HTR-8/SVneo (cell line): ENCODE data around the gene CCR7.
"Not testable (repeated sequence)": the region's sequence is repeated elsewhere in the genome, so short reads cannot be mapped to it uniquely, and the experiment has no call there.

Experiments used
- DNase-seq: peaks from one replicate; pipeline ENCODE4 v3.0.0; 2011; ENCODE audit warnings: low spot score, mixed read lengths; ENCODE audit not compliant: insufficient read length
- FAIRE-seq: peaks from 2 replicates; lab custom pipeline; 2011; peaks lifted over from hg19 to GRCh38; lab: Jason Lieb, UNC

Gene CCR7

DNA sequence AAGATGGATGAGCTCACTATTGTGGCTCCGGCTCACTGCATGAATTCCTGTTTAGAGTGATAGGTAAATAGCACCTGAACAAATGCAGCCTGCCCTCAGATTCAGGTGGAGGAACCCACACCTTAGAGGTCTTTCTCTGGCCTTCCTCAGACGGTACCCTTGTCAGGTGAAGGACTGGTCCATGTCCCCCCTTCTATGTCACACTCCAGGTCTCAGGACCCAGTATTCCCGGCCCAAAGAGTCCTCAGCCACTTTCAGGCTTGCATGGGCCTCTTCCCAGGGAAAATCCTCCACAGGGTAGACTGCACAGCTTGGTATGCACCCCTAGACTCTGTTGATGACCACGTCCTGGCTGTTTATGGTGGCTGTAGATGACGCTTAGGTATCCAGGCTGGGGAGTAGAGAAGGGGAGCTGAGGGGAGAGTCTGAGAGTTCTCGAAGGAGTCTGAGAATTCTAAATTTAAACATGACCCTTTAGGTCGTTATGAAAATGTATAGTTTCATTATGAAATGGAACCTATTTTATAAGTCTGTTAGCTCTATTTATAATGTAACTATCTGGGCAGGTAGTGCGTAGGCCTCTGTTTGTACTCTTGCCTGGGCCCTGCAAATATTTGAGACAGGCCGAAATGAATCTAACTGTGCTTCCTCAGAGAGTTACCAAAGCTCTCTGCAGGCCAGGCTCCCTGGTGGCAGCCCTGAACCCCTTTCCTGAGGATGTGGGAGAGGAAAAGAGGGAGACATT, 32.5 kb upstream of the CCR7 start:
- FAIRE-seq (no peak), DNase-seq (no peak)

DNA sequence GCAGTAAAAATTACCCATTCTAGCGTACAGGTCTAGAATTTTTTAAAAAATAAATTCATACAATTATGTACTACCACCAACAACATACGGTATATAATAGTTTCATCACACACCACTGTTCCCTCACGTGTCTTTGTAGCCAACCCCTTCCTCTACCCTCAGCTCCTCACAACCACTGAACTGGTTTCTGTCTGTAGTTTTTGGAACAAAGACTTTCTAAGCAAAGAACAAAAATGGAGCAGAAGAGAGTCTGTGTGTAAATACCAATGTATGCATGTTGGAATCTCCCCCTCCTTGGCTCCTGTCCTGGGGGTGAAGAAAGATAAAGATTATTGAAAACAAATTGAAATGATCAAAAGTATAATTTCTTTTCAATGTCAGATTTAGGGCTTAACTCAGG, 31.9 kb upstream of the CCR7 start:
- DNase-seq, result no peak
- no peak for FAIRE-seq

DNA sequence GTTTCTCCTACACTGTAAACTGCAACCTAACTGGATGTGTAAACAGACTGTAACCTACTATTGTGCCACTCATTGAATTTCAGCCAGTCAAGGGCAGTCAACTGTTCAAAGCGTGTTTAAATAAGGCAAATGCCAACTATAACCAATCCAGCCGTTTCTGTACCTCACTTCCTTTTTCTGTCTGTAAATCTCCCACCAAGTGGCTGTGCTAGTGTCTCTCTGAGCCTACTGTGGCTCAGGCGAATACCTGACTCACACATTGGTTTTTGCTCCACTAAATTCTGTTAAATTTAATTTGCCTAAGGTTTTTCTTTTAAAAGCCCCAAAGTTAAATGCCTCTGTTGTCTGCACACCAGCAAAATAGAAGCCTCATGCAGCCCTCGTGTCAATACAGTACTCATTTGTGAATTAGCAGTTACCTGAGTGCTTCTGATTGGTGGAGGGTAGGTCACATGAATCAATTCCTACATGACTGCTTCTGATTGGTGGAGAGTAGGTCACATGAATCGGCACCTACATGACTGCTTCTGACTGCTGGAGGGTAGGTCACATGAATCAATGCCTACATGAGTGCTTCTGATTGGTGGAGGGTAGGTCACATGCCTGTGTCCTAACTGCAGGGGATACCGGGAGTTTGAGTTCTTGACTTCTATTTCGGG, 31.1 kb upstream of the CCR7 start:
- DNase-seq (no peak), FAIRE-seq (peak; percentile 79)

- FAIRE-seq (no peak), DNase-seq (no peak)
Observed at GRCh38 chr17:40590742-40591141, 25.5 kb upstream of the CCR7 start.

DNA sequence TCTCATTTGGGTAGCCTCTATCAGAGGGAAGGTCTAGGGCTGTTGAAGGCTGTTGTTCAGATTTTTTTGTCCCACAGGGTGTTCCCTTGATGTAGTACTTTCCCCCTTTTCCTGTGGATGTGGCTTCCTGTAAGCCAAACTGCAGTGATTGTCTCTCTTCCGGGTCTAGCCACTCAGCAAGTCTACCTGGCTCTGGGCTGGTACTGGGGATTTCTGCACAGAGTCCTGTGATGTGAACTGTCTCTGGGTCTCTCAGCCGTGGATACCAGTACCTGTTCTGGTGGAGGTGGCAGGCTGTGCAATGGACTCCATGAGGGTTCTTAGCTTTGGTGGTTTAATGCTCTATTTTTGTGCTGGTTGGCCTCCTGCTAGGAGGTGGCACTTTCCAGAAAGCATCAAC, 23.3 kb upstream of the CCR7 start:
- no peak for FAIRE-seq

DNA sequence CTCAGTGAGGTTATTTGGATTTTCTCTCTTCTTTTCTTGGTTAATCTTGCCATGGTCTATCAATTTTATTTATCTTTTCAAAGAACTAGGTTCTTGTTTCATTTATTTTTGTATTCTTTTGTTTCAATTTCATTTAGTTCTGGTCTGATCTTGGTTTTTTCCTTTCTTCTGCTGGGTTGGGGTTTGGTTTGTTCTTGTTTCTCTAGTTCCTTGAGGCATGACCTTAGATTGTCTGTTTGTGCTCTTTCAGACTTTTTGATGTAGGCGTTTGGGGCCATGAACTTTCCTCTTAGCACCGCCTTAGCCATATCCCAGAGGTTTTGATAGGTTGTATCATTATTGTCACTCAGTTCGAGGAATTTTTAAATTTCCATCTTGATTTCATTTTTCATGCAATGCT, 21.0 kb upstream of the CCR7 start:
- DNase-seq, FAIRE-seq: not testable (repeated sequence)

More for the DNA sequence above, 23.3 kb upstream of the CCR7 start:
- no peak for DNase-seq

- not testable (repeated sequence) for DNase-seq, FAIRE-seq
Observed at GRCh38 chr17:40584950-40585349, 19.7 kb upstream of the CCR7 start.

GRCh38 chr17:40582328-40582901, 17.1 kb upstream of the CCR7 start:
- no peak for DNase-seq

DNA sequence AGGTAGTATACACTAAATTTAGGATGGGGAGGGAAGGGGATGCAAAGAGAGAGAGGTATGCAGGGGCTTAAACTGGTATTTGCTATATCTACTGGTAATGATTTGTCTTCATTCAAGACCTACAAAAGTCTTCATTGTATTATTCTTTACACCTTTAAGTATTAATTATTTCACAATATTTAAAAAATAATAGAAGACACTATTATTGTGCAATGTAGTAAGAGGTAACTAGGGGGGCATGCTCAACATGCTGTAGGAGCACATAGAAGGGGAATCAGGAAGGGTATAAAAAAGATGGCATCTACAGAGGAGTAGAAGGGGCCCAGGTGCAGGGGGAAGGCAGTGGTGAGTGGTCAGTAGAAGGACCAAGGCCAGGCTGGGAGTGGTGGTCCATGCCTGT, 14.9 kb upstream of the CCR7 start:
- DNase-seq (no peak), FAIRE-seq (no peak)

More at GRCh38 chr17:40582328-40582901, 17.1 kb upstream of the CCR7 start:
- FAIRE-seq, result no peak

DNA sequence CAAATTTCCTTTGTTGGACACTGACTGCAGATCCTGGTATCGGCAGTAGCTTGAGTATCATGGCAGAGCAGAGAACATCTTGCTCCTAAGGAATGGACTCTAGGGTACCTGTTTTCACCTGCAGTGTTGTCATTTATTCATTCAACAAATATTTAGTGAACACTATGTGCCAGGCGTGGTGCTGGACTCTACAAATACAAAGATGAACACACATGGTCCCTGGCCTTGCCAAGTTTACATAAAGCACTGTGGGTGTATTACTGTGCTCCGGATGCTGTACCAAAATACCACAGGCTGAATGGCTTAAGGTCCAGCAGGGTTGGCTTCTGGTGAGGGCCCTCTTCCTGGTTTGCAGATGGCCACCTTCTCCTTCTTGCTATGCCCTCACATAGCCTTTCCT, 14.2 kb upstream of the CCR7 start:
- no peak for DNase-seq
- FAIRE-seq, result no peak

GRCh38 chr17:40577611-40578065, 12.4 kb upstream of the CCR7 start:
- DNase-seq (no peak), FAIRE-seq (no peak)

- DNase-seq, result no peak
- FAIRE-seq, result no peak
Observed at GRCh38 chr17:40576113-40576740, 11.0 kb upstream of the CCR7 start.

DNA sequence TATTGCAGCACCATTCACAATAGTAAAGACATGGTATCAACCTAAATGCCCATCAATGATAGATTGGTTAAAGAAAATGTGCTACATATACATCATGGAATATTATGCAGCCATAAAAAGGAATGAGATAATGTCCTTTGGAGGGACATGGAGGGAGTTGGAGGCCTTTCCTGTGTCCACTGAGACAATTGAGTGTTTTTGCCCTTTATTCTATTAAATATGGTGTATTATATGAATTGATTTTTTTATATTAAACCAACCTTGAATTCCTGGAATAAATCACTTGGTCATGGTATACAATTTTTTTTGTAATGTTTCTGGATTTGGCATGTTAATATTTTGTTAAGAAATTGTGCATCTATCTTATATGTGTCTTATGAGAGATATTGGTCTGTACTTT, 9.0 kb upstream of the CCR7 start:
- FAIRE-seq (no peak), DNase-seq (no peak)

DNA sequence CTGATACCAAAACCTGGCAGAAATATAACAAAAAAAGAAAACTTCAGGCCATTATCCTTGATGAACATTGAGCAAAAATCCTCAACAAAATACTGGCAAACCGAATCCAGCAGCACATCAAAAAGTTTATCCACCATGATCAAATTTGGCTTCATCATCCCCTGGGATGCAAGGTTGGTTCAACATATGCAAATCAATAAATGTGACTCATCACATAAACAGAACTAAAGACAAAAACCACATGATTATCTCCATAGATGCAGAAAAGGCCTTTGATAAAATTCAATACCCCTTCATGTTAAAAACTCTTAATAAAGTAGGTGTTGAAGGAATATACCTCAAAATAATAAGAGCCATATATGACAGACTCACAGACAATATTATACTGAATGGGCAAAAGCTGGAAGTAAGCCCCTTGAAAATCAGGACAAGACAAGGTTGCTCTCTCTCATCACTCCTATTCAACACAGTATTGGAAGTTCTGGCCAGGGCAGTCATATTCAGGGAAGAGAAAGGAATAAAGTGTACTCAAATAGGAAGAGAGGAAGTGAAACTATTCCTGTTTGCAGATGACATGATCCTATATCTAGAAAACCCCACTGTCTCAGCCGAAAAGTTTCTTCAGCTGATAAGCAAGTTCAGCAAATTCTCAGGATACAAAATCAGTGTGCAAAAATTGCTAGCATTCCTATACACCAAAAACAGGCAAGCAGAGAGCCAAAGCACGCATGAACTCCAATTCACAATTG, 7.1 kb upstream of the CCR7 start:
- peak; percentile 57 for FAIRE-seq
- DNase-seq, result not testable (repeated sequence)

- DNase-seq, result no peak
- peak; percentile 13 for FAIRE-seq
Observed at GRCh38 chr17:40568074-40568836, 3.0 kb upstream of the CCR7 start.

GRCh38 chr17:40567377-40567776, 2.1 kb upstream of the CCR7 start:
- DNase-seq (no peak), FAIRE-seq (no peak)

DNA sequence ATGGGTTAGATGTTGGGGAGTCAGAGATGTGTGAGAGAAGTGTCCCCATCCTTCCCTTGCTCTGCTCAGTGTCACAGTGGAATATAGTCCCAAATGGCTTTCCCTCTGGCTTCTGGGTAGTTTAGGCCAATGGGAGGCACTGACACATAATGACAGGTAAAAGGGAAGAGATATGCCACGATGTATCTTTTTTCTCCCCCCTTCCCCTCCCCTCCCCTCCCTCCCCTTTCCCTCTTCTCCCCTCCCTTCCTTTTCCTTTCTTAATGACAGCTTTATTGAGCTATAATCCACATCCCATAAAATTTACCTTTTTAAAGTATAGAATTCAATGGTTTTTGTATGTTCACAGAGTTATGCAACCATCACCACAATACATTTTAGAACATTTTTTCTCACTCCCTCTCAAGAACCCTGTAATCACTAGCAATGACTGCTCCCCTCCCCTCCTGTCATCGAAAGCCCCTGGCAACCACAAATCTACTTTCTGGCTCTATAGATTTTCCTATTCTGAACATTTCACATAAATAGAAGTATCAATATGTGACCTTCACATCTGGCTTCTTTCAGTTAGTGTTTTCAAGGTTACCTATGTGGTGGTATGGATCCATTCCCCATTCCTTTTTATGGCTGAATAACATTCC, 617 bp upstream of the CCR7 start:
- FAIRE-seq (no peak), DNase-seq (no peak)

DNA sequence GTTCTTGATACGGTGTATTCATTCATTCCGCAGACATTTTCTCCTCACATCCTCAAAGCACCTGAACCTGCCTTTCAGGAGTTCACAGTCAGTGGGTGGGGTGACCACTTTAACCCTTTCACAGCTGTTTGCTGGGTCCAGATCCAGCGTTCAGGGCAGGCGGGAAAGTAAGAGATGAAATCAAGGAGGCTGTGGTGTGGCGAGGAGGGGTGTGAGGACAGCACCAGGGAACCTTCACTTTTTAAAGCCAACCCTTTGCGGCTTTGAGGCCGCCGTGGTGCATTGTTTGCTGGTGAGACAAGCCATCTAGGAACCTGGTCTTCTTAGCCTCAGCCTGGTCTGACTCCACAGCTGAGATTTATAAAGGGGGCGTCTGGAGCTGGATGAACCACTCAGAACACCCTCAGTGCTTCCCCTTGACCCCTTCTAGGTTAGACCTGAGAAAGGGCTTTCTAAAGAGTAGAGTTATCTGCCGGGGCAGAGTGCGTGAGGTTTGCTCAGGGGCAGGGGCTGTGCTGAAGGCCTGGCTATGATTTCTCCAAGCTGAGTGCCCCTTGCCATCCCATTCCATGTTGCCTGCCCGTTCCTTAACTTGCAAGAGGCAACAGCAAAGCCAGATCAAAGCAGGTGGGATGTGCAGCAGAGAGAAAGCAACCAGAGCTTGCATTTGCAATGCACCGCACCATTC, 933 bp downstream of the CCR7 start:
- no peak for FAIRE-seq

More for the DNA sequence above, 933 bp downstream of the CCR7 start:
- no peak for DNase-seq
